Caco-2 (cell line): ENCODE data around the gene PRR16. TPM values are rescaled to one million over a fixed set of nuclear protein-coding genes. Genes with fewer than 3 reads are reported as not detected.

Experiments used
- BruUV-seq: library from RNA; stranded (reverse); fragments of 400-500 nt; replicated peaks from 2 replicates; lab custom pipeline; 2021; lab: Mats Ljungman, UMichigan
- CTCF ChIA-PET: fragments of 300-600 bp; sonication (Branson Sonifier 250); formaldehyde crosslinking; loops from one replicate; lab custom pipeline; 2022; ENCODE audit warnings: antibody characterized with exemption; lab: Charles Lee
- POLR2A ChIA-PET: fragments of 300-600 bp; sonication (Branson Sonifier 250); formaldehyde crosslinking; loops from one replicate; lab custom pipeline; 2022; ENCODE audit warnings: antibody characterized with exemption; lab: Charles Lee
- DNase-seq, 2 experiments: peaks; one replicate each; pipeline versions ENCODE4 v3.0.0 to v3.0.0-alpha.2; 2020 to 2022
- H3K27me3 ChIP-seq: replicated peaks from 2 replicates; pipeline ENCODE4 v1.6.0; 2011; ENCODE audit warnings: low read length; ENCODE audit not compliant: control insufficient read depth, insufficient read depth
- H3K36me3 ChIP-seq: 2 replicates; pipeline ENCODE4 v1.5.1; 2011; ENCODE audit warnings: low read length; ENCODE audit not compliant: control insufficient read depth, insufficient read depth
- H3K4me1 ChIP-seq: fragments of 250-450 bp; sonication (Bioruptor Pico); 2 replicates; pipeline ENCODE4 v1.5.1; 2020; ENCODE audit warnings: mild to moderate bottlenecking
- H3K4me3 ChIP-seq: 2 replicates; pipeline ENCODE4 v1.5.1; 2011; ENCODE audit warnings: low read depth, mild to moderate bottlenecking, control low read depth, low read length
- H3K9me3 ChIP-seq: fragments of 250-450 bp; sonication (Bioruptor Pico); 2 replicates; pipeline ENCODE4 v1.5.1; 2020; ENCODE audit warnings: mild to moderate bottlenecking, moderate library complexity
- H3K27ac Mint-ChIP-seq: one replicate; pipeline ENCODE4 v1.8.0; 2022; ENCODE audit warnings: mixed read lengths; ENCODE audit not compliant: unreplicated experiment
- H3K27me3 Mint-ChIP-seq: one replicate; pipeline ENCODE4 v1.8.0; 2022; ENCODE audit warnings: mixed read lengths; ENCODE audit not compliant: insufficient read depth, unreplicated experiment
- H3K36me3 Mint-ChIP-seq: one replicate; pipeline ENCODE4 v1.8.0; 2022; ENCODE audit warnings: mild to moderate bottlenecking, mixed read lengths; ENCODE audit not compliant: insufficient read depth, unreplicated experiment
- H3K4me1 Mint-ChIP-seq: one replicate; pipeline ENCODE4 v1.8.0; 2022; ENCODE audit warnings: low read depth, mixed read lengths; ENCODE audit not compliant: unreplicated experiment
- H3K4me3 Mint-ChIP-seq: one replicate; pipeline ENCODE4 v1.8.0; 2022; ENCODE audit warnings: mild to moderate bottlenecking, moderate library complexity, mixed read lengths; ENCODE audit not compliant: unreplicated experiment
- H3K9me3 Mint-ChIP-seq: one replicate; pipeline ENCODE4 v1.8.0; 2022; ENCODE audit warnings: mixed read lengths; ENCODE audit not compliant: unreplicated experiment
- CTCF ChIP-seq, 2 experiments: fragments of 200-600 bp in 1 of 2; IDR thresholded peaks; 1 replicate in 1 of 2; 2 replicates in 1 of 2; pipeline versions ENCODE4 v1.5.1 to v1.8.0; 2011 to 2022; ENCODE audit warnings: antibody characterized with exemption in 1 of 2, control low read depth in 1 of 2, inconsistent platforms in 1 of 2, low read depth in 1 of 2, low read length in 1 of 2, mild to moderate bottlenecking in 1 of 2, moderate library complexity in 1 of 2; ENCODE audit not compliant: insufficient read depth in 1 of 2, severe bottlenecking in 1 of 2, unreplicated experiment in 1 of 2
- intact Hi-C: fragments of 100-400 bp; cut with micrococcal nuclease; formaldehyde crosslinking; loops from one replicate; pipeline ENCODE4 v1.10.0; 2022; ENCODE audit not compliant: unreplicated experiment
- total RNA-seq: library from RNA; stranded (reverse); gene quantifications from 2 replicates; pipeline ENCODE4 v1.2.3, GENCODE V29; 2022

Gene PRR16
- total RNA-seq, 1 experiment from 2014 or later, result not detected

GRCh38 chr5:120540097-120540496 lies 76.0 kb downstream of the PRR16 start:
- no peaks in the 10 kb centered on the region for H3K36me3 Mint-ChIP-seq
- H3K4me3 Mint-ChIP-seq, result no peak overlapping the region
- DNase-seq, result no peak
- Histone ChIP-seq H3K27me3 (no peaks in the 10 kb centered on the region), H3K9me3 (no peaks in the 10 kb centered on the region), H3K4me1 (peaks cover 4% of the 10 kb centered on the region; the same call in 1 of the 2 replicates), H3K36me3 (no peaks in the 10 kb centered on the region), H3K4me3 (no peak overlapping the region)
- ChIA-PET POLR2A (no interaction called here), CTCF (no interaction called here)
- no peaks in the 10 kb centered on the region for H3K27me3 Mint-ChIP-seq
- no peaks in the 10 kb centered on the region for H3K9me3 Mint-ChIP-seq
- H3K27ac Mint-ChIP-seq, result no peak overlapping the region
- intact Hi-C loops, result no loop called here
- no TSS peak for BruUV-seq
- no peak for TF ChIP-seq CTCF (IDR thresholded peaks at IDR 0.05; ENCODE audit: insufficient read depth in 1 of 2, low read depth in 1 of 2, low read length in 1 of 2, severe bottlenecking in 1 of 2, unreplicated experiment in 1 of 2)
- H3K4me1 Mint-ChIP-seq, result no peaks in the 10 kb centered on the region

GRCh38 chr5:120544043-120544442 lies 79.9 kb downstream of the PRR16 start:
- intact Hi-C loops, result no loop called here
- Mint-ChIP-seq H3K9me3 (no peaks in the 10 kb centered on the region), H3K4me1 (no peaks in the 10 kb centered on the region), H3K27me3 (no peaks in the 10 kb centered on the region), H3K4me3 (no peak overlapping the region), H3K27ac (no peak overlapping the region), H3K36me3 (no peaks in the 10 kb centered on the region)
- Histone ChIP-seq H3K4me1 (peaks cover 4% of the 10 kb centered on the region; the same call in 1 of the 2 replicates), H3K36me3 (no peaks in the 10 kb centered on the region), H3K9me3 (no peaks in the 10 kb centered on the region), H3K4me3 (no peak overlapping the region), H3K27me3 (no peaks in the 10 kb centered on the region)
- TF ChIP-seq CTCF (IDR thresholded peaks at IDR 0.05; ENCODE audit: insufficient read depth in 1 of 2, low read depth in 1 of 2, low read length in 1 of 2, severe bottlenecking in 1 of 2, unreplicated experiment in 1 of 2), result no peak
- no TSS peak for BruUV-seq
- ChIA-PET CTCF (no interaction called here), POLR2A (no interaction called here)
- no peak for DNase-seq

- no peaks in the 10 kb centered on the region for H3K27me3 Mint-ChIP-seq
- Histone ChIP-seq H3K36me3 (no peaks in the 10 kb centered on the region), H3K9me3 (no peaks in the 10 kb centered on the region), H3K27me3 (no peaks in the 10 kb centered on the region), H3K4me3 (no peak overlapping the region), H3K4me1 (no peaks in the 10 kb centered on the region; the same call in 1 of the 2 replicates)
- H3K27ac Mint-ChIP-seq, result no peak overlapping the region
- no peaks in the 10 kb centered on the region for H3K36me3 Mint-ChIP-seq
- no peak overlapping the region for H3K4me3 Mint-ChIP-seq
- H3K9me3 Mint-ChIP-seq, result no peaks in the 10 kb centered on the region
- POLR2A ChIA-PET, result no interaction called here
- TF ChIP-seq CTCF (IDR thresholded peaks at IDR 0.05; ENCODE audit: insufficient read depth in 1 of 2, low read depth in 1 of 2, low read length in 1 of 2, severe bottlenecking in 1 of 2, unreplicated experiment in 1 of 2), result no peak
- no peak for DNase-seq
- no peaks in the 10 kb centered on the region for H3K4me1 Mint-ChIP-seq
- BruUV-seq, result no TSS peak
- CTCF ChIA-PET, result no interaction called here
- intact Hi-C loops, result no loop called here
Measured at GRCh38 chr5:120545007-120545406, 80.9 kb downstream of the PRR16 start.
